NCI-H446 (cell line): ENCODE results near the gene TSPAN2.

Source experiments
- DNase-seq, 2 experiments: peaks; one replicate each; lab custom pipeline; 2025; lab: John Stamatoyannopoulos, UW

TSPAN2 gene

GRCh38 chr1:115113766-115114165, 24.5 kb upstream of the TSPAN2 start:
- no peak for DNase-seq

- no peak for DNase-seq
Measured at GRCh38 chr1:115112496-115113375, 23.4 kb upstream of the TSPAN2 start.

- DNase-seq, result no peak
Measured at GRCh38 chr1:115107516-115108260, 18.4 kb upstream of the TSPAN2 start.

GRCh38 chr1:115105831-115106230, 16.5 kb upstream of the TSPAN2 start:
- no peak for DNase-seq

GRCh38 chr1:115099693-115100050, 10.4 kb upstream of the TSPAN2 start:
- DNase-seq, result no peak

- no peak for DNase-seq
Measured at GRCh38 chr1:115098979-115099692, 9.8 kb upstream of the TSPAN2 start.

- no peak for DNase-seq
Measured at GRCh38 chr1:115092175-115092574, 2.9 kb upstream of the TSPAN2 start.

- no peak for DNase-seq
Measured at GRCh38 chr1:115091572-115091971, 2.3 kb upstream of the TSPAN2 start.

- DNase-seq, result no peak
Measured at GRCh38 chr1:115090956-115091355, 1.7 kb upstream of the TSPAN2 start.

GRCh38 chr1:115090540-115090939, 1.2 kb upstream of the TSPAN2 start:
- DNase-seq, result no peak

GRCh38 chr1:115090186-115090490, 835 bp upstream of the TSPAN2 start:
- no peak for DNase-seq

- no peak for DNase-seq
Measured at GRCh38 chr1:115088871-115089419, 358 bp downstream of the TSPAN2 start.

GRCh38 chr1:115088115-115088778, 1.1 kb downstream of the TSPAN2 start:
- DNase-seq, result no peak

- no peak for DNase-seq
Measured at GRCh38 chr1:115086176-115086830, 3.0 kb downstream of the TSPAN2 start.

GRCh38 chr1:115084902-115085511, 4.3 kb downstream of the TSPAN2 start:
- DNase-seq, result no peak

- no peak for DNase-seq
Measured at GRCh38 chr1:115082949-115083348, 6.4 kb downstream of the TSPAN2 start.

- no peak for DNase-seq
Measured at GRCh38 chr1:115078708-115079107, 10.6 kb downstream of the TSPAN2 start.

- DNase-seq, result no peak
Measured at GRCh38 chr1:115077984-115078330, 11.3 kb downstream of the TSPAN2 start.

- no peak for DNase-seq
Measured at GRCh38 chr1:115077286-115077983, 11.9 kb downstream of the TSPAN2 start.

GRCh38 chr1:115076384-115076915, 12.9 kb downstream of the TSPAN2 start:
- DNase-seq, result no peak
